Stimulated activated CD8-positive, alpha-beta memory T cell treated with anti-CD3 and anti-CD28 coated beads, Interleukin-12 subunit alpha, Interleukin-12 subunit beta, amount 100 ng/mL, for 4 hours (primary cell): ENCODE results near the gene PLA2G1B.
"Not testable (repeated sequence)": the region's sequence is repeated elsewhere in the genome, so short reads cannot be mapped to it uniquely, and the experiment has no call there.

Experiments used
- DNase-seq: peaks from one replicate; pipeline ENCODE4 v3.0.0-alpha.2; 2020; ENCODE audit warnings: low read depth

The PLA2G1B gene

GRCh38 chr12:120358412-120359100 is 31.0 kb upstream of the PLA2G1B start:
- DNase-seq, result no peak

GRCh38 chr12:120357104-120357503 is 29.5 kb upstream of the PLA2G1B start:
- DNase-seq, result no peak

- DNase-seq, result peak; percentile 57
Observed at GRCh38 chr12:120356567-120357030, 29.0 kb upstream of the PLA2G1B start.

GRCh38 chr12:120353556-120354317 is 26.2 kb upstream of the PLA2G1B start:
- DNase-seq, result no peak

GRCh38 chr12:120353136-120353535 is 25.6 kb upstream of the PLA2G1B start:
- DNase-seq, result no peak

- no peak for DNase-seq
Observed at GRCh38 chr12:120352117-120352516, 24.5 kb upstream of the PLA2G1B start.

- no peak for DNase-seq
Observed at GRCh38 chr12:120350576-120351350, 23.2 kb upstream of the PLA2G1B start.

- no peak for DNase-seq
Observed at GRCh38 chr12:120347766-120348165, 20.2 kb upstream of the PLA2G1B start.

GRCh38 chr12:120346681-120347080 is 19.1 kb upstream of the PLA2G1B start:
- no peak for DNase-seq

- no peak for DNase-seq
Observed at GRCh38 chr12:120346031-120346430, 18.5 kb upstream of the PLA2G1B start.

- DNase-seq, result no peak
Observed at GRCh38 chr12:120343692-120344091, 16.1 kb upstream of the PLA2G1B start.

- DNase-seq, result no peak
Observed at GRCh38 chr12:120343039-120343537, 15.5 kb upstream of the PLA2G1B start.

GRCh38 chr12:120342175-120343038 is 14.8 kb upstream of the PLA2G1B start:
- DNase-seq, result no peak

- DNase-seq, result no peak
Observed at GRCh38 chr12:120339256-120339655, 11.7 kb upstream of the PLA2G1B start.

GRCh38 chr12:120337730-120338129 is 10.2 kb upstream of the PLA2G1B start:
- DNase-seq, result no peak

- not testable (repeated sequence) for DNase-seq
Observed at GRCh38 chr12:120336392-120336791, 8.8 kb upstream of the PLA2G1B start.

- not testable (repeated sequence) for DNase-seq
Observed at GRCh38 chr12:120335447-120335846, 7.9 kb upstream of the PLA2G1B start.

- no peak for DNase-seq
Observed at GRCh38 chr12:120332523-120332922, 4.9 kb upstream of the PLA2G1B start.

GRCh38 chr12:120332041-120332440 is 4.5 kb upstream of the PLA2G1B start:
- no peak for DNase-seq

GRCh38 chr12:120331390-120331789 is 3.8 kb upstream of the PLA2G1B start:
- no peak for DNase-seq

- no peak for DNase-seq
Observed at GRCh38 chr12:120328228-120328627, 649 bp upstream of the PLA2G1B start.
